C4-2B (cell line): ENCODE data around the gene RASL11B.

Source experiments
- CTCF ChIP-seq: fragments of 450-650 bp; conservative IDR thresholded peaks from 2 replicates; pipeline ENCODE4 v1.5.1; 2017; ENCODE audit warnings: mild to moderate bottlenecking
- ZFX ChIP-seq: fragments of 450-650 bp; IDR thresholded peaks from 2 replicates; pipeline ENCODE4 v1.6.1; 2017

- TF ChIP-seq CTCF (no peak), ZFX (no peak)
These were observed 15.6 kb downstream of the RASL11B start for GRCh38 chr4:52877694-52878093.
